Activated T-cell treated with anti-CD3 and anti-CD28 coated beads, Interleukin-2, amount 50 U/mL, for 72 hours (primary cell): ENCODE data around the gene HAVCR1. TPM values are rescaled to one million over a fixed set of nuclear protein-coding genes. Genes with fewer than 3 reads are reported as not detected.
A peak's percentile ranks its signal among the peaks of the same experiment; 100 is the strongest.

Source experiments
- ATAC-seq, 2 donors: fragments of 150-1000 bp; cut with Tn5 transposase; replicated peaks in 1 of 2; 2 replicates each; pipeline ENCODE4 v1.10.0; 2021; ENCODE audit warnings: moderate library complexity in 2 of 2, mild to moderate bottlenecking in 1 of 2
- DNase-seq, 2 donors: peaks; one replicate each; pipeline ENCODE4 v3.0.0; 2021 to 2022; ENCODE audit warnings: mixed read lengths in 1 of 2
- H3K27ac Mint-ChIP-seq: one replicate; pipeline ENCODE4 v1.8.0; 2022; ENCODE audit warnings: mild to moderate bottlenecking, moderate library complexity, mixed read lengths
- H3K27me3 Mint-ChIP-seq: one replicate; pipeline ENCODE4 v1.8.0; 2022; ENCODE audit warnings: low read depth, mixed read lengths
- H3K36me3 Mint-ChIP-seq, 2 donors: one replicate each; pipeline ENCODE4 v1.8.0; 2022; ENCODE audit warnings: mixed read lengths in 2 of 2, mild to moderate bottlenecking in 1 of 2; ENCODE audit not compliant: insufficient read depth in 2 of 2
- H3K4me1 Mint-ChIP-seq: one replicate; pipeline ENCODE4 v1.8.0; 2022; ENCODE audit warnings: low read depth, mixed read lengths
- H3K4me3 Mint-ChIP-seq, 2 donors: one replicate each; pipeline ENCODE4 v1.8.0; 2022; ENCODE audit warnings: mild to moderate bottlenecking in 2 of 2, mixed read lengths in 2 of 2, moderate library complexity in 2 of 2
- H3K9me3 Mint-ChIP-seq, 2 donors: one replicate each; pipeline ENCODE4 v1.8.0; 2022; ENCODE audit warnings: mixed read lengths in 2 of 2
- total RNA-seq, 2 donors: library from RNA; stranded (reverse); gene quantifications; one replicate each; pipeline ENCODE4 v1.2.3, GENCODE V29; 2022

Gene HAVCR1
- 1 to 10 TPM; 2.6 to 2.7 TPM for total RNA-seq

DNA sequence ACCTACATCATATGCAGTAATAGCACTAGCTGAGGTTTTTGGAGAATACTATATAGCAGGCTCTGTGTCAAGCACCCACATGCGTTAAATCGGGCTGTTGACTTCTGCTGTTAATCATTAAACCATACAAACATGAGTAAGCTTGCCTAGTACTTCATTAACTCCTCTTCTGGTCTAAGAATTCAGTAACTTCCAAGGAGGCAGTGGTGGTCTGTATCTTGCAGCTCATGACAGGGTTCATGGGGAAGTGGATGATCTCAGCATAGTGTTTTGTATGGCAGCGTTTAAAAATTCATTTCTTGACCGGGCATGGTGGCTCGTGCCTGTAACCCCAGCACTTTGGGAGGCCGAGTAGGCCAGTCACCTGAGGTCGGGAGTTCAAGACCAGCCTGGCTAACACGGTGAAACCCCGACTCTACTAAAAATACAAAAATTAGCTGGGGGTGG is at the start of gene HAVCR1:
TSS of gene HAVCR1 (minus strand) at position 24 of the 447 bp plus-strand sequence. CDS start 1,173 bp downstream, outside the sequence.
- no peak within 1 kb of the TSS for H3K27ac Mint-ChIP-seq
- no peak within 1 kb of the TSS for H3K4me3 Mint-ChIP-seq
- ATAC-seq (no peak), DNase-seq (no peak)
- H3K27me3 Mint-ChIP-seq = peaks cover 4% of the 10 kb centered on the region
- H3K9me3 Mint-ChIP-seq = no peaks in the 10 kb centered on the region
- H3K36me3 Mint-ChIP-seq = no peaks in the 10 kb centered on the region
- no peaks in the 10 kb centered on the region for H3K4me1 Mint-ChIP-seq

DNA sequence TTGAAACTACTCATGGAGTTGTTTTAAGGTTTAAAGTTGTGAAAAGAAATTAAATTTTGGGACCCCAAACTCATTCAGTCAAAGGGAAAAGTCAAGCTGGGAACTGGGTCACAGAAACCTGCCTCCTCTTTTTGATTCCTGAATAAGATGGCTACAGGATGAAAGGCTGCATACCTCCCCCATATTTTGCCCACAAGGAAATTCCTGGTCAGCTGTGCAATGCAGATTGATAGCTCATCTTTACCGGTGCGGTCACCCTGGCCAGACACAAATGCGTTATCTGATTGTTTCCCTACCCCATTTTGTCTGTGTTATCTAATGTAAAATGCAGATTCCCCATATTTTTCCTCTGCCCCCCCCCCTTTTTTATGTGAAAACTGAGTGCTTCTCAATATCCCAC is 48.6 kb upstream of the HAVCR1 start:
- no peaks in the 10 kb centered on the region for H3K9me3 Mint-ChIP-seq
- DNase-seq (no peak), ATAC-seq (no peak)
- H3K4me3 Mint-ChIP-seq = peak overlapping the region; percentile 80 to 93
- H3K4me1 Mint-ChIP-seq = peaks cover 65% of the 10 kb centered on the region
- peaks cover 2 to 8% of the 10 kb centered on the region in 2 donors for H3K36me3 Mint-ChIP-seq
- H3K27ac Mint-ChIP-seq = peak overlapping the region; percentile 80
- no peaks in the 10 kb centered on the region for H3K27me3 Mint-ChIP-seq

DNA sequence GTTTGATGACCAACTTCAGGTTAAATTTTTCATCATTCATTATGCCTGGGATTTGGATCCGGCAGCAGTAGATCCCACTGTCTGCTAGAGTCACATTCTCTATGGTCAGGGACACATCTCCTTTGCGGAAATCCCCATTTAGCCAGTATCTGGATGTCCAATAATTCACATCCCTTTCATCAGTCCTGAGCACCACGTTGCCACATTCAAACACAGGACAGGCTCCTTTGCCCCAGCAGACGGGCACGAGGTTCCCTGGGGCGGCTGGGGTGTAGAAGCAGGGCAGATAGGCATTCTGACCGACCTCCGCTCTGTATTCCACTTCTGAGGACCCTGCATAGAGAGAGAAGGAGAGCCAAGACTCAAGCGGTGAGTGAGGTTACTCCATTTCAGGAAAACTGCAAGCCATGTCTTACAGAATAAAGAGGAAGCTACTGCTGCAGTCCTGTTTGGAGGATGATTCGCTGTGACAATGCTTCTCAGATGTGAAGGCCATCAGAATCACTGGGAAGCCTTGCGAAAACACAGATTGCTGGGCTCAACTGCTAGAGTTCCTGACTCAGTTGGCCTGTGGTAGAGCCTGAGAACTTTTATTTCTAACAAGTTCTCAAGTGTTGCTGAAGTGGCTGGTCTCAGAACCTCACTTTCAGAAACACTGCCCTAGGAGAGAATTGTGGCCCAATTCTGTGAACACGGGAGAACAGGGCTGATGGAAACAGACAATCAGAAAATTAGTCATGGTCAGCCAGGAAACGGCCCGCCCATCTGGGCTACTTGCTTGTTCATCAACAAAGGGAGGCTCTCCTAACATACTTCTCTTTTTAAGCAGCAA is 47.9 kb upstream of the HAVCR1 start:
- Mint-ChIP-seq H3K9me3 (no peaks in the 10 kb centered on the region), H3K27me3 (no peaks in the 10 kb centered on the region), H3K4me1 (peaks cover 68% of the 10 kb centered on the region), H3K4me3 (peak overlapping the region; percentile 80 to 93), H3K27ac (peak overlapping the region; percentile 80), H3K36me3 (peaks cover 2 to 8% of the 10 kb centered on the region in 2 donors)
- DNase-seq (peak; percentile 40 to 43), ATAC-seq (peak; percentile 28 to 39)

DNA sequence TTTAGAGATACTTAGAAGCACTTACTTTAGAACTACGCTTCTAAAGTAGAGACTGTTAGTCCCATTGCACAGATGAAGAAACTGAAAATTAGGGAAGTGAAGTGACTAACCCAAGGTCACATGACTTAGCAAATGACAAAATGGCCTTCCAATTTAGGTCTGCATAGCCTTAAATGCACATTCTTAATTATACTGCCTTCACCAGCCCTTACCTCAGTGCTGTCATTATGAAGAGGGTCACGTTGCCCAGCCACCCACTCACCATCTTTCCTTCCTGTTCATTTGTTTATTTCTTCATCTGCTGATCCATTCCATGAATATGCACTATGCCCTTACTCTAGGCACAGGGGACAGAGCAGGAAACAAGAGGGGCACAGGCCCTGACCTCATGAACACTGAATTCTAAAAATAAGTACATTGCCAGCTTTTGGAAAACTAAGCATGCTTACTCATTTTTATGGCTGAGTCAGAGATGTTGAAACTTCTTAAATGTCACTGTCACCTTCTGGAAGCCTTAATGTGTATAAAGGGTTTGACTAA is 41.3 kb upstream of the HAVCR1 start:
- H3K9me3 Mint-ChIP-seq = no peaks in the 10 kb centered on the region
- H3K27me3 Mint-ChIP-seq = no peaks in the 10 kb centered on the region
- DNase-seq (peak; percentile 44 to 52), ATAC-seq (peak; percentile 93 to 96)
- H3K27ac Mint-ChIP-seq = peak overlapping the region; percentile 80
- H3K36me3 Mint-ChIP-seq = peaks cover 4 to 7% of the 10 kb centered on the region in 2 donors
- peak overlapping the region; percentile 42 to 65 for H3K4me3 Mint-ChIP-seq
- peaks cover 40% of the 10 kb centered on the region for H3K4me1 Mint-ChIP-seq

DNA sequence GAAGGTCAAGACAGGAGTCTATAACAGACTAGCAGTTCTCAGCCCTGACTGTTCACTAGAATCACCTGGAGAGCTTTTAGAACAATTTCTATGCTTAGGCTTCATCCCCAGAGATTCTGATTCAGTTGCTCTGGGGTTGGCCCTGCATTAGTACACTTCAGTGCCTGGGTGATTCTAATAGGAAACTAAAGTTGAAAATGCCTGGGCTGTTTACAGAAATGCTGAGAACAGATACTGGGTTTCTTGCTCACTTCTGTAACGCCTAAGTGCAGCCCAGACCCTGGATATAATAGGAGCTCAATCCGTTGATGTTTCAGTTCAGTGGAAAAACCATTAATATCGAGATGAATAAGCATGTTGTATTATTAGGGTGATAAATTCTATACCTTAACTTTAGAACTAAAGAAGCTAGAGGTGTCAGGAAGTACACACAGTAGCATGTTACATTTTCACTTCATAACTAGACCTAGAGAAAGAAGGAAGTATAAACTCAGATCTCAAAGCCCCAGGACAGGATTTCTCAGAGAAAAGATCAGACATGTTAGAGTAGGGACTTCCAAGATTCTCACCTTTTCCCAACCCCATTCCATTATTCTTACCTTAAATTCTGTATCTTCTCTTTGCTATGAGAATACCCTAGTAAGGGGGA is 29.6 kb upstream of the HAVCR1 start:
- DNase-seq = no peak
- H3K36me3 Mint-ChIP-seq = peaks cover 13 to 26% of the 10 kb centered on the region in 2 donors
- no peak overlapping the region for H3K27ac Mint-ChIP-seq
- no peak for ATAC-seq
- no peaks in the 10 kb centered on the region for H3K27me3 Mint-ChIP-seq
- no peaks in the 10 kb centered on the region for H3K4me1 Mint-ChIP-seq
- H3K9me3 Mint-ChIP-seq = no peaks in the 10 kb centered on the region
- no peak overlapping the region for H3K4me3 Mint-ChIP-seq

DNA sequence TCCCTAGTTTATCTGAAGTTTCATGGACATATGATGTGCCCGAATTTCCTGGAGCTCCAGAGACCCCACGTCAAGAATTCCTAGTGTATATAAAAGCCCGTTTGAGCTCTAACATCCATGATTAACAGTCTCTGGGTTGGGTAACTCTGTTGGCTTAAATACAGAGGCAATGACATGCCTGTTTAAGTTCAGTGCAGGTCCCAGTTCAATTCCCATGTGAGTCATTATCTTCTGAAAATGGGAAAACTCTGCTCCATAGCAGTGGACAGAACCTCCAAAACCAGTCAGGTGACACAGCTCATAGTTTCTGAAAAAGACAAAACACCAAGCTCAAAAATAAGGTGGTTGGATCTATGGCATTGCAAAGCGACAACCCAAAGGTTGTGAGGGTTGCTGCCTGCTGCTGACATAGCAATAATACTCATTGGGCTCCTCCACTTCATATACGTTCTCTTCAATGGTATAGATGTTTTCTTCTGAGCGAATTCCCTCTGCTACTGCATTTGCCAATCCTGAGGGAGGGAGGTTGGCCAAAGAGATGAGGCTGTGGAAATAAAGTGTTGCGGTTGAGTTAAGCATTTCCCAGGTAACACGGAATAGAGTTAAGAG is 27.9 kb upstream of the HAVCR1 start:
- H3K27ac Mint-ChIP-seq = no peak overlapping the region
- H3K27me3 Mint-ChIP-seq = no peaks in the 10 kb centered on the region
- peaks cover 17 to 28% of the 10 kb centered on the region in 2 donors for H3K36me3 Mint-ChIP-seq

DNA sequence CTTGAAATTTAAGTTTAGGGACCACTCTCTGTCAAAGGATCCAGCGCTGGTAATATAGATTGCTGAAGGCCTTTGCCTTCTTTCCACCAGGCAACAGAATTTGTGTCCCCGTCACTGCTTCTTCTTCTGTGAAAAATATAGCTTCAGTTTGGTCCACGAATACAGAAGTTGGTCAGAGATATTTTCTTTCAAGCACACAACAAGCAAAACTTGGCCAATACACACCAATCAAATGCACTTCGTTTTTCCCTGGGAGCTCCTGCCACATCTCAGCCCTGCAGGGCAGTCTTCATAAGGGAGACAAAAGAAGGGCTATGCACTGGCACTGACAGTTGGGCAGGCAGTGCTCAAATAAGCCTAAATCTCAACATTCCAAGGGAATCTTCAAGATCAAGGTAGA is 27.0 kb upstream of the HAVCR1 start:
- no peaks in the 10 kb centered on the region for H3K4me1 Mint-ChIP-seq
- no peak overlapping the region for H3K4me3 Mint-ChIP-seq
- ATAC-seq = no peak
- no peak for DNase-seq
- H3K9me3 Mint-ChIP-seq = no peaks in the 10 kb centered on the region
- peaks cover 13 to 23% of the 10 kb centered on the region in 2 donors for H3K36me3 Mint-ChIP-seq
- no peak overlapping the region for H3K27ac Mint-ChIP-seq
- no peaks in the 10 kb centered on the region for H3K27me3 Mint-ChIP-seq

More for the DNA sequence above, 27.9 kb upstream of the HAVCR1 start:
- H3K4me1 Mint-ChIP-seq = no peaks in the 10 kb centered on the region
- H3K4me3 Mint-ChIP-seq = no peak overlapping the region
- no peaks in the 10 kb centered on the region for H3K9me3 Mint-ChIP-seq
- no peak for DNase-seq
- ATAC-seq = no peak

DNA sequence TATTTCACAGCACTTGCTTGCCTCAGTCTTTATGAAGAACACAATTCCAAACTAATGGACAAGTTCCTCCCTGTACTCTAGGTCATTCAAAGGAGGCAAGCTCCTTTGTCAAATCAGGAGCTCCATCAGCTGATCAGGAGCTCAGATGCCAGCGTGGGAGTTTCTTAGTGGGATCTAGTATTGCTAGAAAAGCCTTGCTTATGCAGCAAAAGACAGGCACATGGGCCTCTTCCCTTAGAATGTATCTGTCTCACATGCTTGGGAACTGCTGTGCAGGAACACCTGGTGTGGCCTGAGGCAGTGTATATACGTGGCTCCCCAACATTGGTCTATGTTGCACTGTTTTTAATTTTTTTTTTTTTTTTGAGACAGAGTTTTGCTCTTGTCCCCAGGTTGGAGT is 21.4 kb upstream of the HAVCR1 start:
- Mint-ChIP-seq H3K36me3 (peaks cover 4 to 5% of the 10 kb centered on the region in 2 donors), H3K4me1 (peaks cover 15% of the 10 kb centered on the region), H3K9me3 (peaks cover 0 to 2% of the 10 kb centered on the region in 2 donors), H3K27ac (no peak overlapping the region), H3K27me3 (no peaks in the 10 kb centered on the region), H3K4me3 (no peak overlapping the region)
- ATAC-seq (no peak), DNase-seq (no peak)

DNA sequence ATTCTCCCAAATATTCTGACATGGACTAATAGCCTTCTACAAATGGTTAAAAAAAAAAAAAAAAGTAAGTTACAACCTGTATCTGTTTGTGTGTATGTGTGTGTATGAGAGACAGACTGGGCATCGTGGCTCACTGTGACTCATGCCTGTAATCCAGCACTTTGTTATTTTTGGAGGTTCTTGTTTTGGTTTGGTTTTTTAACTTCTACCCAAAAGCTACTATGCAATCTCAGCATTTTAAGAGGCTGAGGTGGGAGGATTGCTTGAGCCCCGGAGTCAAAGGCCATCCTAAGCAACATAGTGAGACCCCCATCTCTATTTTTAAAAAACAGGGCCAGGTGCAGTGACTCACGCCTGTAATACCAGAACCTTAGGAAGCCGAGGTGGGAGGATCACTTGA is 17.6 kb upstream of the HAVCR1 start:
- peaks cover 2% of the 10 kb centered on the region in 2 donors for H3K9me3 Mint-ChIP-seq
- ATAC-seq (peak; percentile 63 to 72), DNase-seq (peak in 1 of 2 donors; percentile 26)
- H3K4me1 Mint-ChIP-seq = peaks cover 50% of the 10 kb centered on the region
- H3K27ac Mint-ChIP-seq = no peak overlapping the region
- peaks cover 2 to 3% of the 10 kb centered on the region in 2 donors for H3K36me3 Mint-ChIP-seq
- no peak overlapping the region for H3K4me3 Mint-ChIP-seq
- H3K27me3 Mint-ChIP-seq = no peaks in the 10 kb centered on the region

DNA sequence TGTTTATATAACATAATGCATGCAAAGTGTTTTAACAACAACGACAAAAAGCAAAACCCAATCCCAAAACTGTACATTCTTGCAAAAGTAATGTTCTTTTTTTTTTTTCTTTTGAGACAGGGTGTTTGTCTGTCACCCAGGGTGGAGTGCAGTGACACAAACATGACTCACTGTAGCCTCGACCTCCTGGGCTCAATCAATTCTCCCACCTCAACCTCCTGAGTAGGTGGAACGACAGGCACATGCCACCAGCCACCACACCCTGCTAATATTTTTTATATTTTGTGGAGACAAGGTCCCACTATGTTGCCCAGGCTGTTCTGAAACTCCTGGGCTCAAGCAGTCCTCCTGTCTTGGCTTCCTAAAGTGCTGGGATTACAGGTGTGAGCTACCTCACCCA is 13.6 kb upstream of the HAVCR1 start:
- H3K27ac Mint-ChIP-seq = no peak overlapping the region
- H3K4me3 Mint-ChIP-seq = no peak overlapping the region
- H3K36me3 Mint-ChIP-seq = peaks cover 2 to 3% of the 10 kb centered on the region in 2 donors
- DNase-seq (peak; percentile 22 to 51), ATAC-seq (peak; percentile 67)
- peaks cover 50% of the 10 kb centered on the region for H3K4me1 Mint-ChIP-seq
- H3K27me3 Mint-ChIP-seq = no peaks in the 10 kb centered on the region
- H3K9me3 Mint-ChIP-seq = peaks cover 2% of the 10 kb centered on the region in 2 donors

DNA sequence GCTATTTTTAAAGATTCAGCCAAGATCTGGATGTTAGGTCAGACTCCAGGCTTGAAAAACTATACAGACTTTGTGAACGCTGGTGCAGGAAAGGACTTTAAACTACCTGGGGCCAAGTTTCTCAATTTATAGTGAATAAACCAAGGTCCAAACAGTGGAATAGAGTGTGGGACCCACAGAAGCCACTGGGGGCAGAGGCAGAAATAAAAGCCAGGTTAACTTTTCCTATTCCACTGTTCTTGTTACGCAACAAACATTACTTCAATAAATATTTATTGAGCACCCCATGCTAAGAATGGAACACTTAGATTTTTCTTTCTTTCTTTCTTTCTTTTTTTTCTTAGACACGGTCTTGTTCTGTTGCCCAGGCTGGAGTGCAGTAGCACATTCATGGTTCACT is 11.0 kb upstream of the HAVCR1 start:
- H3K4me3 Mint-ChIP-seq = no peak overlapping the region
- H3K27ac Mint-ChIP-seq = no peak overlapping the region
- peaks cover 0 to under 1% of the 10 kb centered on the region in 2 donors for H3K9me3 Mint-ChIP-seq
- DNase-seq (no peak), ATAC-seq (no peak)
- peaks cover 31% of the 10 kb centered on the region for H3K4me1 Mint-ChIP-seq
- peaks cover 0 to under 1% of the 10 kb centered on the region in 2 donors for H3K36me3 Mint-ChIP-seq
- no peaks in the 10 kb centered on the region for H3K27me3 Mint-ChIP-seq

DNA sequence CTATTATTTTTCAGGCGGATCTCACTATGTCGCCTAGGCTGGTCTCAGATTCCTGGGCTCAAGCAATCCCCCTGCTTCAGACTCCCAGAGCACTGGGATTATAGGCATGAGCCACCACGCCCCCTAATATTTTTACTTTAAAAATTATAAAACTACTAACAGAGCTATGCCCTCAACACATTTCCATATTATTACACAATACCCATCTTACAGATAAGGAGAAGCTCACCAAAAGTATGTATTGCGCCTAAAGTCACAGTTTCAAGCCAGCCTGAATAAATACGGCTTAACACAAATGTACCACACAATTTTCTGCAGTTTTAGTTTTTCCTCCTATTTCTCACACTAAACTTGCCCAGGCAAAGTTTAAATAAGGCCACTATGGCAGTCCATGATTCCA is 9.9 kb upstream of the HAVCR1 start:
- DNase-seq (no peak), ATAC-seq (no peak)
- Mint-ChIP-seq H3K9me3 (no peaks in the 10 kb centered on the region), H3K27me3 (peaks cover 2% of the 10 kb centered on the region), H3K4me3 (no peak overlapping the region), H3K27ac (no peak overlapping the region), H3K4me1 (peaks cover 22% of the 10 kb centered on the region), H3K36me3 (no peaks in the 10 kb centered on the region)

DNA sequence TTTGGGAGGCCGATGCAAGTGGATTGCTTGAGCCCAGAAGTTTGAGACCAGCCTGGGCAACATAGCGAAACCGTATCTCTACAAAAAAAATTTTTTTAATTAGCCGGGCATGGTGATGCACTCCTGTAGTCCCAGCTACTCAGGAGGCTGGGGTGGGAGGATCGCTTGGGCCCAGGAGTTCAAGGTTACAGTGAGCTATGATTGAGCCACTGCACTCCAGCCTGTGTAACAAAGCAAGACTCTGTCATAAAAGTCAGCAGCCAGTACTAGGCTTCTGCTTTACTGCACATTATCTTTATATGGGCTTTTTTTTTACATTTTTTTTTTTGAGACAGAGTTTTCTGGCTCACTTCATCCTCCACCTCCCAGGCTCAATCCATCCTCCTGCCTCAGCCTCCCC is 9.4 kb upstream of the HAVCR1 start:
- no peak for ATAC-seq
- Mint-ChIP-seq H3K27me3 (peaks cover 4% of the 10 kb centered on the region), H3K4me1 (peaks cover 17% of the 10 kb centered on the region)

More for the DNA sequence above, 9.4 kb upstream of the HAVCR1 start:
- Mint-ChIP-seq H3K36me3 (no peaks in the 10 kb centered on the region), H3K9me3 (no peaks in the 10 kb centered on the region), H3K4me3 (no peak overlapping the region), H3K27ac (no peak overlapping the region)
- no peak for DNase-seq
